ENCODE data around the gene R3HDM2. TPM values are rescaled to one million over a fixed set of nuclear protein-coding genes. Genes with fewer than 3 reads are reported as not detected.

The R3HDM2 gene
- total RNA-seq, 4 donors from 2014 or later, result 31.0 to 51.9 (median 41.6) TPM

GRCh38 chr12:57467212-57467874, 36.5 kb upstream of the R3HDM2 start:
- no peak for TF ChIP-seq CTCF (IDR thresholded peaks at IDR 0.05)
- TF ChIP-seq POLR2A (IDR thresholded peaks at IDR 0.05), result no peak
- no peak for TF ChIP-seq EP300 (IDR thresholded peaks at IDR 0.05)
- 87 to 88% methylated on average over 12 of the region's 12 CpGs for WGBS, 2 donors
- no peak overlapping the region for H3K27ac ChIP-seq
- no peak overlapping the region for H3K4me3 ChIP-seq
- peaks cover 0 to 5% of the 10 kb centered on the region in 2 donors for H3K27me3 ChIP-seq
- DNase-seq (ENCODE audit: low spot score in 2 of 2), result no peak
- H3K36me3 ChIP-seq, result peaks cover 0 to 39% (median 0%) of the 10 kb centered on the region in 3 donors
- H3K9me3 ChIP-seq, result no peaks in the 10 kb centered on the region
- H3K4me1 ChIP-seq, result peaks cover 0 to 7% (median 0%) of the 10 kb centered on the region in 4 donors

GRCh38 chr12:57465747-57466505, 35.1 kb upstream of the R3HDM2 start:
- TF ChIP-seq POLR2A (IDR thresholded peaks at IDR 0.05) (no peak), EP300 (IDR thresholded peaks at IDR 0.05) (no peak), CTCF (IDR thresholded peaks at IDR 0.05) (no peak)
- no peak for DNase-seq (ENCODE audit: low spot score in 2 of 2)
- WGBS, 2 donors, result 77 to 81% methylated on average over 14 of the region's 14 CpGs
- peaks cover 0 to 15% (median 7%) of the 10 kb centered on the region in 4 donors for H3K4me1 ChIP-seq
- no peak overlapping the region for H3K27ac ChIP-seq
- no peaks in the 10 kb centered on the region for H3K9me3 ChIP-seq
- peaks cover 0 to 4% of the 10 kb centered on the region in 2 donors for H3K27me3 ChIP-seq
- no peak overlapping the region for H3K4me3 ChIP-seq
- H3K36me3 ChIP-seq, result peaks cover 0 to 39% (median 0%) of the 10 kb centered on the region in 3 donors

- Histone ChIP-seq H3K4me3 (no peak overlapping the region), H3K27me3 (no peaks in the 10 kb centered on the region), H3K27ac (no peak overlapping the region), H3K4me1 (peaks cover 0 to 23% (median 14%) of the 10 kb centered on the region in 4 donors), H3K36me3 (peaks cover 0 to 32% (median 0%) of the 10 kb centered on the region in 3 donors), H3K9me3 (no peaks in the 10 kb centered on the region)
- no peak for TF ChIP-seq CTCF (IDR thresholded peaks at IDR 0.05)
- no peak for TF ChIP-seq POLR2A (IDR thresholded peaks at IDR 0.05)
- no peak for TF ChIP-seq EP300 (IDR thresholded peaks at IDR 0.05)
- DNase-seq (ENCODE audit: low spot score in 2 of 2), result no peak
- 84 to 88% methylated on average over 6 of the region's 6 CpGs for WGBS, 2 donors
Measured at GRCh38 chr12:57465030-57465746, 34.3 kb upstream of the R3HDM2 start.

- Histone ChIP-seq H3K27me3 (no peaks in the 10 kb centered on the region), H3K4me3 (no peak overlapping the region), H3K9me3 (no peaks in the 10 kb centered on the region), H3K4me1 (peaks cover 0 to 27% (median 17%) of the 10 kb centered on the region in 4 donors), H3K36me3 (peaks cover 0 to 26% (median 0%) of the 10 kb centered on the region in 3 donors), H3K27ac (no peak overlapping the region)
- TF ChIP-seq POLR2A (IDR thresholded peaks at IDR 0.05), result no peak
- TF ChIP-seq CTCF (IDR thresholded peaks at IDR 0.05), result no peak
- no peak for TF ChIP-seq EP300 (IDR thresholded peaks at IDR 0.05)
- 92 to 93% methylated on average over 12 of the region's 12 CpGs for WGBS, 2 donors
- DNase-seq (ENCODE audit: low spot score in 2 of 2), result no peak
Measured at GRCh38 chr12:57464569-57464968, 33.7 kb upstream of the R3HDM2 start.
